ENCODE data around the gene DCLRE1A. TPM values are rescaled to one million over a fixed set of nuclear protein-coding genes. Genes with fewer than 3 reads are reported as not detected.
"Not testable (repeated sequence)": the region's sequence is repeated elsewhere in the genome, so short reads cannot be mapped to it uniquely, and the experiment has no call there.

The DCLRE1A gene
- total RNA-seq, 2 donors from 2014 or later: 4.8 to 5.3 TPM

DNA sequence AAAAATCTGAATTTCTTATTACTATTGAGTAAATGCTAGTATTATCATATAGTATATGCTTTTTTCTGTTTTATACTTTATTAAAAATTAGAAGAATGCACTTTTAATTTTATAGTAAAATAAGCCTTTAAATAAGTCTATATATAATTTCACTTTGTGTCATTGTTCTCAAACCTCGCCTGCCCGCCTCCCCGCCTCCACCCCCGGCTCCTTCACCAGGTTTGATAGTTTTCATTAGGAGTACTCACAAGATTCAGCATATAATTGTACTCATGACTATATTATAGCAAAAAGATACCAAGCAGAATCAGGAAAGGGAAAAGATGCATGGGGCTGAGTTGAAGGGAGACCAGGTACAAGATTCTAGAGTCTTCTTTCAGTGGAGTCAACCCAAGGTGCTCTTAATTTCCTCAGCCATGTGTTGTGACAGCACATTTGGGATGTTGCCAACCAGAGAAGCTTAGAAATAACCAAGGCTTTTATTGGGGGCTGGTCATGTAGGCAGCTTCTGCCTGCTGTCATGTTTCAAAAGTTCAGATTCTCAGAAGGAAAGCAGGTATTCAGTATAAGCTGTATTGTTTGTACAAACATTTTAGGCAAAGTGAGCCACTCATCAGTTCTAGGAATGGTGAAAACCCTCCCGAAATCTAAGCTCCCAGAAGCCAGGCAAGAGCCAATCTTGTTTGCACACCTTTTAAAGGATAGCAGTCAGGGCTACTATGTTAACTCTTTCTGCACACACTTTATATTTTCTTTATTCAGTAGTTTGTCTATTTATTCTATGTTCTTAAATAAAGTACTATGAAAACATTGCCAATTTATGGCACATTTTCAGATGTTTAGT is 12.9 kb upstream of the DCLRE1A start:
- intact Hi-C loops (cut with DNase I): no loop called here
- no peak for ATAC-seq
- DNase-seq: no peak

DNA sequence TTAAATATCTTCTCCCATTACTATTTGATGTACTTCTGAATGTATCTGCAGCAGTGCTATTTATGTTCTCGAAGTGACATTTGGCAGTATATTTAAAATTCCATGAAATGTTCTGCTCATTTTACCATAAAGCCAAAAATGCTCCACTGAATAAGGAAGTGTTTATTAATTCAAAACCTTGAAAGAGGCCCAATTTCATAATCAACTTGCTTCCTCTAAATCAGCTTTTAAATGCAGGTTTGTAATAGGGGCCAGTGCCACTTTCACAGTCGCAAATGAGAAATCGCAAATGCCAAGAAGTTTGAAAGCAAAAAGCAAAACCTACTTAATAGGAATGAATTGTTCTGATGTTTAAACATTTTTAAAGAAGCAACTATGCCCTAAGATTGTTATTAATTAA is 12.0 kb upstream of the DCLRE1A start:
- ATAC-seq (no peak), DNase-seq (no peak)
- intact Hi-C loops (cut with DNase I): no loop called here

DNA sequence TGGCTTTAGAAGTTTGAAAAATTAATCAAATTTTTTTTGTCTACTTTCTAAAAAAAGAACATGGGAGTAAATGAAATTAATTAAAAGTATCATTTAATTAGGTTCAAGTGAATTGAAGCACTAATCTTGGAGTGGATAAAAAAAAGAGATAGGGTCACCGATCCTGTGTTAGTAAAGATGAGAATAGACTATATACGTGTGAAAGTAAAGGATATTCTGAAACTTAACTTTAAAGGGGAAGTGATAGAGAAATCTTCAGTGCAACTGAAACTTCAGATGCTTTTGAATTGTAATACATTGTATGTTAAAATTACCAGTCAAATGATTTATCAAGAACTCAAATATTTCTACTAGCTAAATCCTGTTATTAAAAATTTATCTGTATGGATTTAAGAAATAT is 5.4 kb upstream of the DCLRE1A start:
- ATAC-seq: no peak
- intact Hi-C loops (cut with DNase I): loop anchor here (5.0 to 10.0 kb wide), 3 partner anchors 33 to 188 kb away; partner anchors contain the start of gene ADRB1 (in 1 of the 2)

DNA sequence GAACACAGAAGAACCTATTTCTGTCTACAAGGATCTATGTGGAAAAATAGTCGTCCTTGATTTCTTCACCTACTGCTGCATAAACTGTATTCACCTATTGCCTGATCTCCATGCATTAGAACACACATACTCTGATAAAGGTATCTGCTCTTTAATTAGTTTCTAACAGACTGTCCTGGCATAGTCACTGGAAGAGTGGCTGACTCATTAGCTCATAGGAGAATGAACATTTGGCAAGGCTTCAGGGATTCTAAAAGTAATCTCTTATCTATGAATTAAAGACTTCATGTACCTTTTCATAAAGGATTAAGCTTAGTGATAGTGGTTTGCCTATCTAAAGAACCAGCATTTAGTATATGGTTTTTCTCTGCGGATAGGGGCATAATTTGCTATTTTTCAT is 4.7 kb upstream of the DCLRE1A start:
- DNase-seq: no peak
- peak; percentile 10 to 17 for ATAC-seq
- intact Hi-C loops (cut with DNase I): loop anchor here (5.0 to 10.0 kb wide), 3 partner anchors 34 to 189 kb away; partner anchors contain the start of gene ADRB1 (in 1 of the 2)

More for the DNA sequence above, 5.4 kb upstream of the DCLRE1A start:
- no peak for DNase-seq

DNA sequence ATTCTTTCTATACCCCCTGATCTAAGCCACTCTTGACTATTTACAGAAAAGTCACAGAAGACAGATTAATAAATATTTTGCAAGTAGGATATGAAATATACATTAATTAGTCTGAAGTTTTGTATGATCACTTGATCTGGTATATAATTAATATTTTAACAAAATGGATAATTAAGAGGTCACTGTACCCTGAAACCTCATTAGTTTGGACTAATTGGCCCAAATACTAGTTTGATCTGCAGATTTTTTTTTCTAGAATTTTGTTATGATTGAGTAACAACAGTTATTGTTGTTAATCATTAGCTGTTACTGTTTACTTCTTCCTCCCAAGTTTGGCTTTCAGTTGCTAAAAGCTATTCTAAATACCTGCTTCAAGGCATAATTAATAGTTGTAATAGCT is 3.3 kb upstream of the DCLRE1A start:
- ATAC-seq (no peak), DNase-seq (no peak)
- intact Hi-C loops (cut with DNase I): loop anchor here (5.0 to 10.0 kb wide), 3 partner anchors 35 to 190 kb away; partner anchors contain the start of gene ADRB1 (in 1 of the 2)

DNA sequence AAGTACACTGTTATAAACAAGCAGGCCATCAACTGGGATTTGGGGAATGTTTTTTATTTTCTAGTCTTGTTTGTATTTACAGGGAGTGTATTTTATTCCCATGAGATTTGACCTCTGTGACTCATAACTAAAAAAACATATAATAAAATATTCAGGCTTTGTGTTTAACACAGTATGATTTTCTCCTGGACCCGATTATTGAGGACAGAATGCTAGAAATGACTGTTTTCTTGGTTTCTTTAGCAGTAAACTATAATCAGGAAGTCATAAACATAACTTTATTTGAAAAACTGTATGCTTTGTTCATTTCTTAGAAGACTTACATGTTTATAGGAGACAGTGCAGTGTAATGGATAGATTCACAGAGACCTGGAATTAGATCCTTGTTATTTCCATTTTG is 2.7 kb upstream of the DCLRE1A start:
- DNase-seq: no peak
- intact Hi-C loops (cut with DNase I): loop anchor here (5.0 to 10.0 kb wide), 3 partner anchors 36 to 191 kb away; partner anchors contain the start of gene ADRB1 (in 1 of the 2)
- ATAC-seq: no peak

DNA sequence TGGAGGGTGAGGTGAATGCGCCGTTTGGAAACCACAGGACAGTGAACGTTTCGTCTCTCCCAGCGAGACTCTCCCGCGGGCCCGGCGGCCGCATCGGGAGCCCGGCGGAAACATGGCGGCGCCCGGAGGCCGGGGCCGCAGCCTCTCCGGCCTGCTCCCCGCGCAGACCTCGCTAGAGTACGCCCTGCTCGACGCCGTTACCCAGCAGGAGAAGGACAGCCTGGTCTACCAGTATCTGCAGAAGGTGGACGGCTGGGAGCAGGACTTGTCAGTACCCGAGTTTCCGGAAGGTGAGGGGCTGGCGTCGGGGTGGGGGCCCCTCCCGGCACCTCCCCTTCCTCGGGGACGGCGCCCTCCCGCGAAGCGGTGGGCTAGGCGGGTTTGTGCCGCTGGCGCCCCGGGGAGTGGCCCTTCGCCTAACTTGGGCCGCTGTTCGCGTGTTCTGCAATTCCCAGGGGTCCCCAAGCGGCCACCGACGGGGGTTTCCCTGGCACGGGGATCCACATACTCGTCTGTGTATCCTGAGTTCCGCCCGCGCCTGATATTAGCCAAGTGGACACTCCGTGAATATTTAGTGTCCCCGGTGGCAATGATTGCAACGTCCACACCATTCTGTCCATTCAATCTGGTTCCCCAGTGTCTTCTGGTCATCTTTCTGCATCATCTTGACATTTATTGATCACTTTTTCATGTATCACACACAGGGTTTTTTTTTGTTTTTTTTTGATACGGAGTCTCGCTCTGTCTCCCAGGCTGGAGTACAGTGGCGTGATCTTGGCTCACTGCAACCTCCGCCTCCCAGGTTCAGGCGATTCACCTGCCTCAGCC is 1.1 kb upstream of the DCLRE1A start:
- ATAC-seq (peak; percentile 79 to 82), DNase-seq (peak; percentile 73)
- intact Hi-C loops (cut with DNase I): loop anchor here (5.0 to 10.0 kb wide), 3 partner anchors 37 to 192 kb away; partner anchors contain the start of gene ADRB1 (in 1 of the 2)

DNA sequence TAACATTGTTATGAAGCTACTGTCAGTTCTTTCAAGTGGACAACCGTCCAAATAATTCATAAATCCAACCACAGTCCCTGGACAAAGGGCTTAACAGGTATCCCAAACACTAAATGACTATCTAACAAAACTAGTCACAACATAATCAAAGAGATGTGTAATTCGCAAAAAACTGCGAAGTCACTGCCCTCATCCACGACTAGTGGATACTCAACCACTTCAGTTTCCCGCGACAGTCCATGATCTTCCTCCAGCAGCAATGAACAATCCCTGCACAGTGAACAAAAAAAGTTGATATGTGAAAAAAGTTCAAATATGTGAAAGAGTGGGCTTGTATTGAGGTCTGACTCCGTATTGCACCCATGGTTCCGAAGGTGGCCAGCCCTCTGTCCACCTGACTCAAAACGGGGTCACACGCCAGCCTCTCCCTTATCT is 287 bp downstream of the DCLRE1A start:
- intact Hi-C loops (cut with DNase I): loop anchor here in 1 of 2 donors (10.0 kb wide), 1 partner anchor 191 kb away; the partner anchor contains the start of gene ADRB1
- ATAC-seq (peak in 1 of 2 donors; percentile 16), DNase-seq (no peak)

DNA sequence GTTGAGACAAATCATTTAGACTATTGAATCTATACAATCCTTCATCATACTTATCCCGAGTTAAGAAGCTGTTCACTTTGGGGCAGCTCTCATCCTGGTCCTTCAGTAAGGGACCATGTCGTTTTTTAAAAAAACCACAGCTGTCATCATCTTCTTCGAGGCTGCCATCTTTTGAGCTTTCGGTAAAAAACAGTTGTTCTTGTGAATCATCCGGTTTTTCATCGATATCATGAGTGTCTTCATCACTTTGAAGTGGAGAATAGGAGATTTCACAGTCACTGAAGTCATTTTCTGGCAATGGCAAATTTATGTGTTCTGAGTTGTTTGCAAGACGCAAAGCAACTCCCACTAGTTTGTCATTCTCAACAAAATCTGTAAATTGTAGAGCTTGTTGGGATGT is 3.9 kb downstream of the DCLRE1A start:
- ATAC-seq (no peak), DNase-seq (no peak)
- intact Hi-C loops (cut with DNase I): loop anchor here in 1 of 2 donors (10.0 kb wide), 1 partner anchor 195 kb away; the partner anchor contains the start of gene ADRB1

DNA sequence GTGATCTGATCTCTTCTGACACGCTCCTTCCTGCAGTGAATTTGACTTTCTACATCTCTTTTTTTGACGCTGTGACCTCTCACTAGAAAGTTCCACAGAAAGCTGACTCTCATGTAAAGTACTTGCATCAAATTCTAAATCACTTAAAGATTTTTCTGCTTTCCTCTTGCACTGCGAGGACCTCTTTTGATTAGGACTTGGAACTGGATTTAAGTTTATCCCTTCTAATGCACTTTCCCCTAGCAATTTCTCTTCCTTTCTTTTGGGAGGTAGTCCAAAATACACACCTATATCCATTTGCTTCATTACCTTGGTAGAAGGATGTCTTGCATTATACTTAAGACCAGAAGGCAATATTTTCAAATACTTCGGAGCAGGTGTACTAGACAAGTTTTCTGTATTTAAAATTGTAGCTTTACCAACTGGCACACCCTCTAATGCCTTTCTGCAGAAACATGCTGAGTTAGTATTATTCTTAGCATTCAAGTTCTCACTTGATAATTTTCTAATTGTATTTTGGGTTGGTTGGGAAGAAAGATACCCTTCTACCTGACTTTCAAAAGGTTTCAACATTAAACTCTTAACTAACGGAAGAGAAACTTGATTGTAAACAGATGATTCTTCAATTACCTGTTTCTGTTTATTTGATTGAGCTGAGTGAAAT is 4.6 kb downstream of the DCLRE1A start:
- ATAC-seq: no peak
- intact Hi-C loops (cut with DNase I): no loop called here
- no peak for DNase-seq

DNA sequence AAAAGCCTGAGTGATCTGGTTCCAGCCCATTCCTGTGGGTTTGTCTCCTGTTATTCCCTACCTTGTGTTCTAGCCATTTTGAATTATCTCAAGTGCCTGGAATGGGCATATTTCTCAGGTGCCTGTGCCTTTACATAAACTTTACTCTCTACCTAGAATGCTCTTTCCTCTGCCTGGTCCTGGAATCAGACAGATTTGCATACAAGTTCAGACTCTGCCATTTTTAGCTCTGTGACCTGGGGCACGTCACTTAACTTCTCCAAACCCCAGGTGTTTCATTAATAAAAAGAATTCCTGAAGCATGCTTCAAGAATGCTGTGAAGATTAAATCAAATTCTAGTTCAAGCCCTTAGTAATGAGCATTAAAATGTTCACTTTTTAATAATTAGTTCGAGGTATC is 7.8 kb downstream of the DCLRE1A start:
- ATAC-seq: no peak
- DNase-seq: no peak
- intact Hi-C loops (cut with DNase I): no loop called here

DNA sequence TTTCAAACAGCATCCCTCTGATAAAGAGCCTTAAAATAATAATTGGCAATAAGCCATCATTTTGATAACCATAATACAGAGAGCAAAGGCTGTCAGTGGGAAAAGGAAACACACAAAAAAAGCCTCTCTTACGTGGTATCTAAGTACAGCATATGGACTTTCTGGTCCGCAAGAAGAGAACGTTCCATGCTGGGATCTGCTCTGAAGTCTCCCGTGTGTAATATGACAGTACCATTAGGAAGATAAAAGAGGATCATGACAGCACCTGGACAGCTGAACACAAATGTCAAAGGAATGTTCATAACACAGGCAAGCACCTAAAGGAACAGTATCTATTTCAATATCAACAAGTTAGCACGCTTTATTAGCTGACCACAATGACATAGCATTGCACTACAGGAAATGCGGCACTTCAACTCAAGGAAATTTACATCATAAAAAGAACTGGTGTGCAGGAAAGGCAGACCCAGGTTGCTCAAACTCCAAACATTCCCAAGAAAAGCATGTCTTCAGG is 9.9 kb downstream of the DCLRE1A start:
- intact Hi-C loops (cut with DNase I): no loop called here
- ATAC-seq (no peak), DNase-seq (no peak)

DNA sequence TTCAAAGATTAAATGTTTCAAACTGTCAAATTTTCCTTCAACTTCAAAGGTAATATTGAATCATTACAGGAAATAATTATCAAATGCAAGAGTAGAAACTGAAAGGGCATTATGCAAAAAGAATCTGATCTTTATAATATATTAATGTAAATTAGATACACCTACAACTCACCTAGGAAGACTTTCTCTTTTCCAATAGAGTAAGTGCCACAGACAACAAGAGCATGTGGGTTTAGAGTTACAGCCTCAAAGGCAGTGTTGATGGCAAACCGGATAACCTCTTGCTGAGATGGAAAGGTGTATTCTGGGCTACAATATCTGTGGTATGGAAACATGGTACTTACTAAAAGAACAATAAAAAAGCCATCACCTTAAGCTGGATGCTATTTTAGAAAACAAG is 11.7 kb downstream of the DCLRE1A start:
- DNase-seq (no peak), ATAC-seq (no peak)
- intact Hi-C loops (cut with DNase I): no loop called here

DNA sequence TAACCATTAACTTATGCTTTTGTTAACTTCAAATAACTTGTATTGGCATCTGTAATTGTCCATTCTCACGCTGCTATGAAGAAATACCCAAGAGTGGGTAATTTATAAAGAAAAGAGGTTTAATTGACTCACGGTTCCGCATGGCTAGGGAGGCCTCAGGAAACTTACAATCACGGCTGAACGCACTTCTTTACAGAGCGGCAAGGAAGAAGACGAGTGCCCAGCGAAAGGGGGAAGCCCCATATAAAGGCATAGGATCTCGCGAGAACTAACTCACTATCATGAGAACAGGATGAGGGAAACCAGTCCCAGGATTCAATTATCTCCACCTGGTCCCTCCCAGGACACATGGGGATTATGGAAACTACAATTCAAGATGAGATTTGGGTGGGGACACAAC is 25.3 kb downstream of the DCLRE1A start:
- DNase-seq; intact Hi-C loops (cut with DNase I); ATAC-seq: not testable (repeated sequence)

DNA sequence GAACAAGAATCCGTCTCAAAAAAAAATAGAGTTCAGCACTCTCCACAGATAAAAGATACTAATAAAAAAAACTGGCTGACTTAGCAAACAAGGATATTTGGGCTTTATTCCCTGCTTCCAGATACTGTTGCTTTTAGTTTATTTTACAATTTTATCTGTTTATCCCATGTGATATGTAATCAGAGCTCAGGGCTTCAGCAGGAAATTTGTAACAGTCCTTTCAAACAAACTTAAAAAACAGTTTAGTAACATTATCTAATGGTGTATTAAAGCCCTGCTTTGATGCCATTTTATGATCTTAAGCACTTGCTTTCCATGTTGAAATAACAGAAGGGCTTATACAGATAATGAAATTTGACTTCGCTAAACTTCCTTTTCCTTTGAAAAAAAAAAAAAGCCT is 28.1 kb downstream of the DCLRE1A start:
- ATAC-seq: no peak
- no peak for DNase-seq
- intact Hi-C loops (cut with DNase I): no loop called here

DNA sequence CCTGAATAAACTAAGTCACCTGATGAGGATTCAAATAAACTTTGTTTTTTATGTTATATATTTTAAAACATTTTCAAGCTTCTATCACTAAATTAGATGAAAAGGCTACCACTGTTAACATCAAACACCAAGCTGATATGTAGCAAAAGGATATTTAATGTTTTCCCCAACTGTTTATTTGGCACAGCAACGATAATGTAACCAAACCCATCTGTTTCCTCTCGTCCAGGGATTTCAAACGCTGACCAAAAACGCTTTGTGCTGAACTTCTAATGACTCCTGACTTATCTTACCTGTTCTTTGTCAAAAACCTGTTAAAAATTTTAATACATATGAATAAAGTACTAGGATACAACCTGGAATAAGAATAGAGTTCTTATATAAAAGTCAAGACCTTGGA is 30.5 kb downstream of the DCLRE1A start:
- DNase-seq (no peak), ATAC-seq (no peak)
- intact Hi-C loops (cut with DNase I): no loop called here

DNA sequence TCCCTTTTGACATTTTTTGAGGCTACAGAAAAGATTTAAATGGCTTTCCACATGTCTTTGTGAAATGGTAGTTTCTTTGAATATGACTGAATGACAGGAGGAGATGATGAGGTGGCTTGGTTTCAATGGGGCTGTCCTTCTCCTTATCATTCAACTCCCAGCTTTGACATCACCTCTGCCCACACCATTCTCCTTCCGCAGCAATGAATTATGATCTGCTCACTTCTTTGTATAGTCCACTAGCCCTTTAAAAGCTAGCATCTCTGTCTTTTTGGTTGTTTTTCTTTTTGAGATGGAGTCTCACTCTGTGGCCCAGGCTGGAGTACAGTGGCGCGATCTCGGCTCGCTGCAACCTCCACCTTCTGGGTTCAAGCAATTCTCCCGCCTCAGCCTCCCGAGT is 31.7 kb downstream of the DCLRE1A start:
- intact Hi-C loops (cut with DNase I): no loop called here
- ATAC-seq (no peak), DNase-seq (no peak)

DNA sequence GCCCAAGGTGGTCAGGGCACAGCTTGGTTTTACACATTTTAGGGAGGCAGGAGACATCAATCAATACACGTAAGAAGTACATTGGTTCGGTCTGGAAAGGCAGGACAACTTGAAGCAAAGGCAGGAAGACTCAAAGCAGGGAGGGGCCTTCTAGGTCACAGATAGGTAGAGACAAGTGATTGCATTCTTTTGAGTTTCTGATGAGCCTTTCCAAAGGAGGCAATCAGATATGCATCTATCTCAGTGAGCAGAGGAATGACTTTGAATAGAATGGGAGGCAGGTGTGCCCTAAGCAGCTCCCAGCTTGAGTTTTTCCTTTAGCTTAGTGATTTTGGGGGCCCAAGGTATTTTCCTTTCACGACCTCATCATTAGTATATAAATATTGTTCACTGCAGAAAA is 32.6 kb downstream of the DCLRE1A start:
- ATAC-seq; DNase-seq; intact Hi-C loops (cut with DNase I): not testable (repeated sequence)

DNA sequence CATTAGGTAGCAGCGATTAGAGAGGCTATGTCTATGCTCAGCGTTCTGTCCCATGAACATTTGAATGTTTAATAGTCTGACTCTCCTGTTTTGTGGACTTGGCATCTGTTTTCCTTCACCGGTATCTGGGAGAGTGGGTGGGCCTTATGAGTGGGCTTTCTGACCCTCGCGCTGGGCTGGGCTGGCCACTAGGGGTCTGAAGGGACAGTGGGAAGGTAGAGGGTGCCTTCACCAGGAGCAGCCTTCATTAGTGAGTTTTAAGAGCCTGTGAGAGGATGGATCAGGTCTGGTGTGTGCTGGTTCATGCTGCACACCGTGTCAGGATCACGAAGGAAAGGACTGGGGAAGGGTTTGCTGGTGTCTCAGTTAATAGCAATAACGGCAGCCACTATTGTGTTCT is 33.4 kb downstream of the DCLRE1A start:
- DNase-seq (no peak), ATAC-seq (no peak)
- intact Hi-C loops (cut with DNase I): no loop called here

Measured in left cardiac atrium (tissue), 4 donors.